ENCODE measurements around the gene UXS1. TPM values are rescaled to one million over a fixed set of nuclear protein-coding genes. Genes with fewer than 3 reads are reported as not detected.

UXS1 gene
- total RNA-seq, 4 donors from 2014 or later, result 32.2 to 94.2 (median 36.0) TPM

DNA sequence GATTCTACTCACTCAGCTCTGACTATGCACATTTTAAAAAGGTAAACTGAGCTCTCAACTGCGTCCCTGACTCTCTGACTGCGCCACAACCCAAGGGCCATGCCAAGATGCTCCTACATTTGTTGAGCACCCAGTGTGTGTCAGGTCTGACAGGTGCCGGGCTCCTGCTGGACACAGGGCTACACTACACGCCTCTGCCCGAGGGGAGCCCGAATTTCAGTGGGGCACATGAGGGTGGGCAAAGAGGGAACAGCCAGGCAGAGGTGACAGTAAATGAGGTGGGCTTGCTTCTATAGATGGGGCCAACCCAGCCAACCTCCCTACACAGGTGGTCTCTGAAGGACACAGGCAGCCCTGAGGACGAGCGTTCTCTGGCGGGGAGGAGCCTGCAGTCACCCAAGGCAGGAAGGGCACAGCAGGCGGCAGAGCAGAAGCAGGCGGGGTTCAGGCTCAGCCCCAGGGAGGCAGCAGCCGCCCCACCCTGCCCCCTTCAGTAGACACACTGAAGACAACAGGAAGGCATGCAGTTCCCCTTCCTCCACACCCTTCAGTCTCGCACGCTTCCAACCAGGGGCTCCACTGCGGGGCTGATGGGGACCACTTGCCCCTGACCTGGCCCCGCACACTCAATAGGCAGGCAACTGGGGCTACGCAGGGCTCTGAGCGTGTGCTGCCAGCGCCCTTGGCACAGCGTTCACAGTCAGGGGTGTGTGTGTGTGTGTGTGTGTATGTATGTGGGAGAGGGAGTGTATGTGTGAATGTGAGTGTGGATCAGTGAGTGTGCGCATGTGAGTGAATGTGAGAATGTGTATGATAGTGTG is 98.4 kb downstream of the UXS1 start:
- Histone ChIP-seq H3K27ac (no peak overlapping the region), H3K4me3 (replicated peaks in 1 of 3) (no peak overlapping the region), H3K4me1 (no peaks in the 10 kb centered on the region), H3K9me3 (no peaks in the 10 kb centered on the region), H3K27me3 (no peaks in the 10 kb centered on the region), H3K36me3 (peaks cover 0 to 3% of the 10 kb centered on the region in 2 donors)
- intact Hi-C loops (cut with DNase I), result no loop called here
- TF ChIP-seq POLR2A (IDR thresholded peaks at IDR 0.05), result no peak
- TF ChIP-seq, protein P1, sequence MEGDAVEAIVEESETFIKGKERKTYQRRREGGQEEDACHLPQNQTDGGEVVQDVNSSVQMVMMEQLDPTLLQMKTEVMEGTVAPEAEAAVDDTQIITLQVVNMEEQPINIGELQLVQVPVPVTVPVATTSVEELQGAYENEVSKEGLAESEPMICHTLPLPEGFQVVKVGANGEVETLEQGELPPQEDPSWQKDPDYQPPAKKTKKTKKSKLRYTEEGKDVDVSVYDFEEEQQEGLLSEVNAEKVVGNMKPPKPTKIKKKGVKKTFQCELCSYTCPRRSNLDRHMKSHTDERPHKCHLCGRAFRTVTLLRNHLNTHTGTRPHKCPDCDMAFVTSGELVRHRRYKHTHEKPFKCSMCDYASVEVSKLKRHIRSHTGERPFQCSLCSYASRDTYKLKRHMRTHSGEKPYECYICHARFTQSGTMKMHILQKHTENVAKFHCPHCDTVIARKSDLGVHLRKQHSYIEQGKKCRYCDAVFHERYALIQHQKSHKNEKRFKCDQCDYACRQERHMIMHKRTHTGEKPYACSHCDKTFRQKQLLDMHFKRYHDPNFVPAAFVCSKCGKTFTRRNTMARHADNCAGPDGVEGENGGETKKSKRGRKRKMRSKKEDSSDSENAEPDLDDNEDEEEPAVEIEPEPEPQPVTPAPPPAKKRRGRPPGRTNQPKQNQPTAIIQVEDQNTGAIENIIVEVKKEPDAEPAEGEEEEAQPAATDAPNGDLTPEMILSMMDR (IDR thresholded peaks at IDR 0.05), result no peak
- 94 to 95% methylated on average over 16 to 20 of the region's 21 CpGs for WGBS, 2 donors
- peak; percentile 13 to 21 for DNase-seq

DNA sequence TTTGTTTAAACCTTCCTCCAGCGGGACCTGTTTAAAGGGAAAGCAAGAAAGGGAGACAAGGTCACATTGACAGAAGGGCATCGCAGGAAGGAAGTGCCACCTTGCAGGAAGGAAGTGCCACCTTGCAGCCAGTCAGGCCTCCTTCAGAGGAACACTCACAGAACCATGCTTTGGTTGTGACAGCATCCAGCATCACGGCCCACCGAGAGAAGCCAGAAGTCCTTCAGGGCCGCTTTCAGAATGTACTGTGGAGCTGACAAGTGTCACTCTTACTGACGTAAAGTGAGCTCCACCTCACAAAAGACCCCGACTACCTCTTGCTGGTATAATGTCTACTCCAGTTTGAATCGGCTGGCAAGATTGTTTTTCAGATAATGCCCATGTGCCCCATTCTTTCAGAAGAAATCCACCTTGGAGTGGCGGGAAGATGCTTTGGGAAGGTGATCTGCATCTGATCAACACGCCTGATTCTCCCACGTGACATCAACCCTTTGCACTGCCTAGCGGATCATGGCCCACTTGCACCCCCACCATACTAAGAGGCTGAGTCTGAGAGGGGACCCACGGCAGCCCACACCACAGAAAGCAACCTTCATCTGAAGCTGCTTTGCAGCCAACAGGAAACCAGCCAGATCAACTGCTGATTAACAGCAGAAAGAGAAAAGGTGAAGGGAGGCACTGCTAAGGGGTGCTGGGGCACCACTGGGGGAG is 99.8 kb downstream of the UXS1 start:
- no peak for DNase-seq
- H3K36me3 ChIP-seq, result no peaks in the 10 kb centered on the region

DNA sequence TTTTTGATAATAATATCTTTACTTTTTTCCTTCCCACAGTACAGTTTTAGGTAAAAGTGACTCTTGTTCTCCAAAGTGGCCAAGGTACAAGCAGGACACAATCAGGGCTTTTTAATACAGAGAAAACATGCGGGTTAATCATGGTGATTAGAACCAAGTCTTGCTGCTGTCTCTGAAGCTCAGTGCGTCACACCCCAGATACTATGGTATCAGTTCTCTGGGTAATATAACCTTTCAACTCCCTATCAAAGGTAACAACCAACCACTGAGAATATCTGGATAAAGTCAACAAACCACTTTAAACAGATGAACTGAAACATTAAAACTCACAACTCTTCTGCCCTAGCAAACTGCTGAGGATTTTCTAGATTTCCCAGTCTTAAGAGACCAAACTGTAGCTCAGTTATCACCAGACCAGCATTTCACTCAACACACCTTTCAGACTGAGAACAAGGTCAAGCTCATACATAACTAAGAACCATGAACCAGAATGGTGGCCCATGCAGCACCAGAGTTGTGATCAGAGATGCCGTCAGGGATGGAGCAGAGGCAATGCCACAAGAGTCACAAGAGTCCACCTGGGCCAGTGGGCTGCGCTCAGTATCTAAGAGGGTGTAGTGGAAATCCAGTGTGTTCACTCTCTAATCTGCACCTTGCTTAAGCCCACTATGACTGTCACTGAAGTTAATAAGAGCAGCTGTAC is 103.0 kb downstream of the UXS1 start:
- no peak for DNase-seq

More for the DNA sequence above, 99.8 kb downstream of the UXS1 start:
- Histone ChIP-seq H3K27me3 (no peaks in the 10 kb centered on the region), H3K4me1 (no peaks in the 10 kb centered on the region), H3K4me3 (replicated peaks in 1 of 3) (no peak overlapping the region), H3K27ac (no peak overlapping the region), H3K9me3 (no peaks in the 10 kb centered on the region)
- intact Hi-C loops (cut with DNase I), result no loop called here
- TF ChIP-seq, protein P1 (IDR thresholded peaks at IDR 0.05), result no peak
- no peak for TF ChIP-seq POLR2A (IDR thresholded peaks at IDR 0.05)
- WGBS, 2 donors, result 88 to 89% methylated on average over 13 of the region's 13 CpGs

DNA sequence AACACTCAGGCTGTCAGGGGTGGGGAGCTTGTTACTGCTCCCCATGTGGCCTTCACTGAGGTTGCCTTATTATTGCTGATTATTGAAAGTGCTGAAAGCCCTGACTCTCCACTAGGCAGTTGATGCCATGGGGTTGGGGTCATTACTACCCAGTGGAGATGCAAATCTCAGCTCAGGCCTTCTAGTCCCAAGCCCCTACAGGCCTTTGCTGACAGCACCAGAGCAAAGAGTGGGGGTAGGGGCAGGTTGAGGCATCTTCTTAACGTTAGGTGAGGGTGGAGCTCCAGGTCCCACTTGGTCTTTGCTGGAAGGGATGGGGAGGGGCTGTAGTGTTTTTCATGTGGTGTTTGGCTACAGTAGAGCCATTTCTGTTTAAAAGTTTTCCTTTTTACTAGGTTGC is 104.5 kb downstream of the UXS1 start:
- intact Hi-C loops (cut with DNase I), result no loop called here
- no peaks in the 10 kb centered on the region for H3K4me1 ChIP-seq
- no peaks in the 10 kb centered on the region for H3K27me3 ChIP-seq
- no peak overlapping the region for H3K27ac ChIP-seq
- WGBS, 2 donors, result 73 to 91% methylated on average over 1 of the region's 1 CpG
- DNase-seq, result no peak
- H3K4me3 ChIP-seq (replicated peaks in 1 of 3), result no peak overlapping the region
- TF ChIP-seq POLR2A (IDR thresholded peaks at IDR 0.05), result no peak
- TF ChIP-seq, protein P1 (IDR thresholded peaks at IDR 0.05), result no peak
- no peaks in the 10 kb centered on the region for H3K36me3 ChIP-seq
- H3K9me3 ChIP-seq, result no peaks in the 10 kb centered on the region

More for the DNA sequence above, 103.0 kb downstream of the UXS1 start:
- intact Hi-C loops (cut with DNase I), result no loop called here
- no peaks in the 10 kb centered on the region for H3K27me3 ChIP-seq
- TF ChIP-seq POLR2A (IDR thresholded peaks at IDR 0.05), result no peak
- TF ChIP-seq, protein P1 (IDR thresholded peaks at IDR 0.05), result no peak
- no peaks in the 10 kb centered on the region for H3K9me3 ChIP-seq
- H3K27ac ChIP-seq, result no peak overlapping the region
- no peaks in the 10 kb centered on the region for H3K4me1 ChIP-seq
- H3K4me3 ChIP-seq (replicated peaks in 1 of 3), result no peak overlapping the region
- 93 to 99% methylated on average over 4 of the region's 4 CpGs for WGBS, 2 donors
- no peaks in the 10 kb centered on the region for H3K36me3 ChIP-seq
